Cardiac muscle cell (in vitro differentiated cells and primary cell): Measurements from ENCODE around the gene GPR55. TPM values are rescaled to one million over a fixed set of nuclear protein-coding genes. Genes with fewer than 3 reads are reported as not detected.
A peak's percentile ranks its signal among the peaks of the same experiment; 100 is the strongest.

ENCODE experiments used
- DNase-seq, 2 donors: peaks; one replicate each; pipeline versions ENCODE4 v3.0.0 to v3.0.0-alpha.2; 2010 to 2017; ENCODE audit warnings: low read depth in 1 of 2, low spot score in 1 of 2
- H3K27ac ChIP-seq: fragments of 200-600 bp; sonication (generic); 2 replicates; pipeline ENCODE4 v1.5.1; 2016
- H3K27me3 ChIP-seq: fragments of 200-600 bp; sonication (generic); 2 replicates; pipeline ENCODE4 v1.6.0; 2016; ENCODE audit warnings: control low read depth
- H3K36me3 ChIP-seq: fragments of 200-600 bp; sonication (generic); 2 replicates; pipeline ENCODE4 v1.5.1; 2016; ENCODE audit warnings: control low read depth
- H3K4me1 ChIP-seq: fragments of 200-600 bp; sonication (generic); 2 replicates; pipeline ENCODE4 v1.8.1; 2017; ENCODE audit warnings: low read depth, mild to moderate bottlenecking, mixed run types
- H3K4me3 ChIP-seq: fragments of 200-600 bp; sonication (generic); 2 replicates; pipeline ENCODE4 v1.5.1; 2016; ENCODE audit warnings: mild to moderate bottlenecking
- H3K9me3 ChIP-seq: fragments of 200-600 bp; sonication (generic); 2 replicates; pipeline ENCODE4 v1.5.1; 2017; ENCODE audit warnings: low read depth, mild to moderate bottlenecking, control low read depth
- CTCF ChIP-seq: IDR thresholded peaks from 2 replicates; pipeline ENCODE4 v1.5.1; 2012; ENCODE audit warnings: low read depth, mild to moderate bottlenecking, low read length
- polyA plus RNA-seq: library from polyadenylated mRNA; unstranded; fragments of >200 nt; fragmentation: Nextera tagmentation; extraction: Ambion mirVana; gene quantifications from 2 replicates; pipeline ENCODE4 v1.2.1, GENCODE V29; 2016
- total RNA-seq: library from RNA; depleted of rRNA; stranded (reverse); fragments of >200 nt; gene quantifications from 2 replicates; pipeline ENCODE4 v1.2.3, GENCODE V29; 2016

The GPR55 gene
- total and polyA plus RNA-seq, 2 experiments from 2014 or later = not detected

GRCh38 chr2:230929381-230930148 lies 4.5 kb upstream of the GPR55 start:
- no peak for DNase-seq
- Histone ChIP-seq H3K27me3 (no peaks in the 10 kb centered on the region), H3K4me1 (peaks cover 6% of the 10 kb centered on the region), H3K27ac (no peak overlapping the region), H3K4me3 (no peak overlapping the region), H3K36me3 (no peaks in the 10 kb centered on the region), H3K9me3 (no peaks in the 10 kb centered on the region)
- no peak for TF ChIP-seq CTCF

GRCh38 chr2:230928701-230929380 lies 3.8 kb upstream of the GPR55 start:
- Histone ChIP-seq H3K27ac (no peak overlapping the region), H3K36me3 (no peaks in the 10 kb centered on the region), H3K4me1 (peaks cover 6% of the 10 kb centered on the region), H3K4me3 (no peak overlapping the region), H3K27me3 (no peaks in the 10 kb centered on the region), H3K9me3 (no peaks in the 10 kb centered on the region)
- DNase-seq = no peak
- no peak for TF ChIP-seq CTCF

- Histone ChIP-seq H3K9me3 (no peaks in the 10 kb centered on the region), H3K4me1 (peaks cover 6% of the 10 kb centered on the region), H3K36me3 (no peaks in the 10 kb centered on the region), H3K27me3 (no peaks in the 10 kb centered on the region), H3K27ac (no peak overlapping the region), H3K4me3 (no peak overlapping the region)
- no peak for DNase-seq
- no peak for TF ChIP-seq CTCF
Measured at GRCh38 chr2:230927711-230928341, 2.8 kb upstream of the GPR55 start.

- Histone ChIP-seq H3K27ac (no peak overlapping the region), H3K27me3 (no peaks in the 10 kb centered on the region), H3K4me1 (peaks cover under 1% of the 10 kb centered on the region), H3K9me3 (no peaks in the 10 kb centered on the region), H3K4me3 (no peak overlapping the region), H3K36me3 (no peaks in the 10 kb centered on the region)
- DNase-seq = no peak
- peak; percentile 17 for TF ChIP-seq CTCF
Measured at GRCh38 chr2:230925879-230926765, 1.1 kb upstream of the GPR55 start.

- Histone ChIP-seq H3K4me1 (no peaks in the 10 kb centered on the region), H3K9me3 (no peaks in the 10 kb centered on the region), H3K4me3 (no peak overlapping the region), H3K27ac (no peak overlapping the region), H3K36me3 (no peaks in the 10 kb centered on the region), H3K27me3 (no peaks in the 10 kb centered on the region)
- TF ChIP-seq CTCF = no peak
- DNase-seq = no peak
Measured at GRCh38 chr2:230925443-230925878, 419 bp upstream of the GPR55 start.
